A549 (cell line): ENCODE results near the gene MCU. TPM values are rescaled to one million over a fixed set of nuclear protein-coding genes. Genes with fewer than 3 reads are reported as not detected.

Experiments used
- ATAC-seq, 2 experiments: fragments of 200-7000 bp in 1 of 2; fragments of >200 bp in 1 of 2; cut with Nextera tagmentation in 1 of 2; cut with Tn5 transposase in 1 of 2; 3 replicates each; pipeline versions ENCODE4 v1.8.0 to v1.9.1; 2018 to 2020; ENCODE audit warnings: mild to moderate bottlenecking in 1 of 2, moderate library complexity in 1 of 2
- CTCF ChIA-PET: fragments of 300-600 bp; sonication (Branson Sonifier 250); formaldehyde crosslinking; extraction: SDS; loops from one replicate; lab custom pipeline; 2021; ENCODE audit warnings: antibody characterized with exemption, inconsistent platforms; lab: Yijun Ruan, JAX
- POLR2A ChIA-PET: fragments of 350-600 bp; formaldehyde crosslinking; extraction: SDS; loops from one replicate; lab custom pipeline; 2021; ENCODE audit warnings: antibody characterized with exemption, inconsistent platforms; lab: Yijun Ruan, JAX
- DNase-seq, 2 experiments: peaks; one replicate each; pipeline versions ENCODE4 v3.0.0 to v3.0.0-alpha.2; 2011 to 2016; ENCODE audit warnings: low read depth in 1 of 2, low spot score in 1 of 2
- FAIRE-seq: peaks from 2 replicates; lab custom pipeline; 2011; peaks lifted over from hg19 to GRCh38; lab: Jason Lieb, UNC
- H3K27ac ChIP-seq, 2 experiments: fragments of >200 bp; sonication (Bioruptor Twin); formaldehyde crosslinking; 3 replicates each; pipeline ENCODE4 v1.5.1; 2016 to 2017
- H3K4me1 ChIP-seq: fragments of >200 bp; sonication (Bioruptor Twin); formaldehyde crosslinking; 3 replicates; pipeline ENCODE4 v1.6.1; 2016
- H3K4me2 ChIP-seq: fragments of >200 bp; sonication (Bioruptor Twin); formaldehyde crosslinking; 3 replicates; pipeline ENCODE4 v1.6.1; 2016
- H3K4me3 ChIP-seq: fragments of >200 bp; sonication (Bioruptor Twin); formaldehyde crosslinking; 3 replicates; pipeline ENCODE4 v1.5.1; 2016
- H3K9me3 ChIP-seq: fragments of >200 bp; sonication (Bioruptor Twin); formaldehyde crosslinking; 3 replicates; pipeline ENCODE4 v1.6.1; 2016
- CBX2 ChIP-seq: fragments of 200-600 bp; sonication (generic); IDR thresholded peaks from 2 replicates; pipeline ENCODE4 v1.6.1; 2016; ENCODE audit warnings: low read depth, mild to moderate bottlenecking, borderline replicate concordance
- CBX8 ChIP-seq: fragments of 200-600 bp; sonication (generic); IDR thresholded peaks from 2 replicates; pipeline ENCODE4 v1.6.1; 2016
- CHD4 ChIP-seq: fragments of 200-600 bp; sonication (generic); IDR thresholded peaks from 2 replicates; pipeline ENCODE4 v1.6.1; 2016; ENCODE audit warnings: antibody characterized with exemption, mild to moderate bottlenecking, borderline replicate concordance
- EHMT2 ChIP-seq: fragments of 200-600 bp; sonication (generic); IDR thresholded peaks from 2 replicates; pipeline ENCODE4 v1.6.1; 2016; ENCODE audit warnings: antibody characterized with exemption, low read depth, mild to moderate bottlenecking, moderate library complexity
- HOXA7 ChIP-seq: fragments of 250-450 bp; sonication (Bioruptor Pico); IDR thresholded peaks from 2 replicates; pipeline ENCODE4 v1.5.0; 2020; ENCODE audit warnings: mild to moderate bottlenecking, moderate library complexity
- HOXB13 ChIP-seq: fragments of 250-450 bp; sonication (Bioruptor Pico); IDR thresholded peaks from 2 replicates; pipeline ENCODE4 v1.5.0; 2020; ENCODE audit warnings: low read depth, mild to moderate bottlenecking, moderate library complexity
- MAZ ChIP-seq: fragments of 150-350 bp; IDR thresholded peaks from 2 replicates; pipeline ENCODE4 v1.6.1; 2014; ENCODE audit warnings: antibody characterized with exemption, low read depth, low read length, borderline replicate concordance
- POLR2AphosphoS2 ChIP-seq: conservative IDR thresholded peaks from 2 replicates; pipeline ENCODE4 v1.6.1; 2012; ENCODE audit warnings: low read length, improper control_type of control experiment, inconsistent platforms
- RARB ChIP-seq: fragments of 250-450 bp; sonication (Bioruptor Pico); IDR thresholded peaks from 2 replicates; pipeline ENCODE4 v1.8.0; 2021; ENCODE audit warnings: mild to moderate bottlenecking, moderate library complexity
- RCOR1 ChIP-seq: fragments of 150-350 bp; IDR thresholded peaks from 2 replicates; pipeline ENCODE4 v1.6.1; 2014; ENCODE audit warnings: antibody characterized with exemption, low read length, low read depth
- RFX5 ChIP-seq: fragments of 450-650 bp; IDR thresholded peaks from 2 replicates; pipeline ENCODE4 v1.7.1; 2014; ENCODE audit warnings: antibody characterized with exemption, mild to moderate bottlenecking, moderate library complexity
- SREBF2 ChIP-seq: fragments of 450-650 bp; IDR thresholded peaks from 2 replicates; pipeline ENCODE4 v1.6.1; 2014; ENCODE audit warnings: mild to moderate bottlenecking, moderate library complexity
- TP53 ChIP-seq: fragments of 250-450 bp; sonication (Bioruptor Pico); IDR thresholded peaks from 2 replicates; pipeline ENCODE4 v1.5.0; 2021; ENCODE audit warnings: mild to moderate bottlenecking, moderate library complexity
- WGBS: methylation state at CpG from one replicate; pipeline ENCODE4 v1.1.6; 2017; ENCODE audit errors: missing lambda C conversion rate; 5-methylcytosine and 5-hydroxymethylcytosine counted together
- polyA plus RNA-seq, 4 experiments: library from polyadenylated mRNA; depleted of rRNA in 3 of 4; stranded (reverse); fragments of >200 nt; fragmentation: RNase III in 1 of 4; extraction: RNeasy Plus Mini Kit Qiagen cat#74134 plus additional on column Dnase treatment in 1 of 4; gene quantifications; 2 replicates in 3 of 4; 3 replicates in 1 of 4; pipeline ENCODE4 v1.2.3, GENCODE V29; 2011 to 2017
- TF ChIP-seq, protein P1 (sequence below): fragments of >200 bp; sonication (Bioruptor Twin); formaldehyde crosslinking; IDR thresholded peaks from 3 replicates; pipeline ENCODE4 v1.5.1; 2016
- TF ChIP-seq, protein P2 (sequence below): fragments of >200 bp; sonication (Bioruptor Twin); formaldehyde crosslinking; IDR thresholded peaks from 2 replicates; pipeline ENCODE4 v1.6.1; 2016
- TF ChIP-seq, protein P3 (sequence below): fragments of 450-650 bp; IDR thresholded peaks from 2 replicates; pipeline ENCODE4 v1.6.1; 2014; ENCODE audit warnings: antibody characterized with exemption

Gene MCU
- polyA plus RNA-seq, 2 of the 4 experiments (the other 2 are of a cell fraction): 44.0 to 221 TPM

DNA sequence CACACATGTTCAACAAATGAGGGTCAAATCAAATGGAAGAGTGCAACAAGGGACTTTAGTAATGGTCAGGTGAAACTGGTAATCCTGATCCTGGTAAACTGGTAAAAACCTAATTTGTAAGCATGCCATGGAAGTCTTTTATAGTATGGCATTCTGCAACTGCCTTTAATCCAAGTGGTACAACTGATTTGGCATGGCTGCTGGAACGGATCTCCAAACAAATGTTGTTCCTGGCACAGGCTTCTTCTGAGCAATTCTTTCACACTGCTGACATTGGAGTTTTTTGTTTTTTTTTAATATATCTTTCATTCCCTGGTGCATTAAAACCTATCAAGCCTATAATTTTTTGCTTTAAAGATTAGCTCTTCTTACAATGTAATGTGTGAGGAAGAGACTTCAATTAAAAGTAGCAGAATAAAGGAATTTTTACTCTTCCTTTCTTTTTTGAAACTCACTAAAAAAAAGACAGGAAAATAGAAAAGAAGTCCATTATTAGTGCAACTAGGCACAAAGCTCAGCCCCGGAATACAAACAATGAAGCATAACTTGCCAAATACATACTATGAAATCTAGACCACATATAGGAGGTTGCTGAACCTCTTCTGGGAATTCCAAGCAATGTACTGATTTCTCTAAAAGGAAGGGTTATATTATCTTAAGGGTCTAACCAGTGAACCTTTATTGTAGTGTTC lies 122.3 kb downstream of the MCU start:
- WGBS: 51% methylated on average over 2 of the region's 2 CpGs
- TF ChIP-seq CBX2: no peak
- no peak for TF ChIP-seq RFX5
- TF ChIP-seq EHMT2: no peak
- TF ChIP-seq CBX8: no peak
- TF ChIP-seq RARB (CRISPR knock-in tag): no peak
- no peak for TF ChIP-seq SREBF2
- TF ChIP-seq, protein P1, sequence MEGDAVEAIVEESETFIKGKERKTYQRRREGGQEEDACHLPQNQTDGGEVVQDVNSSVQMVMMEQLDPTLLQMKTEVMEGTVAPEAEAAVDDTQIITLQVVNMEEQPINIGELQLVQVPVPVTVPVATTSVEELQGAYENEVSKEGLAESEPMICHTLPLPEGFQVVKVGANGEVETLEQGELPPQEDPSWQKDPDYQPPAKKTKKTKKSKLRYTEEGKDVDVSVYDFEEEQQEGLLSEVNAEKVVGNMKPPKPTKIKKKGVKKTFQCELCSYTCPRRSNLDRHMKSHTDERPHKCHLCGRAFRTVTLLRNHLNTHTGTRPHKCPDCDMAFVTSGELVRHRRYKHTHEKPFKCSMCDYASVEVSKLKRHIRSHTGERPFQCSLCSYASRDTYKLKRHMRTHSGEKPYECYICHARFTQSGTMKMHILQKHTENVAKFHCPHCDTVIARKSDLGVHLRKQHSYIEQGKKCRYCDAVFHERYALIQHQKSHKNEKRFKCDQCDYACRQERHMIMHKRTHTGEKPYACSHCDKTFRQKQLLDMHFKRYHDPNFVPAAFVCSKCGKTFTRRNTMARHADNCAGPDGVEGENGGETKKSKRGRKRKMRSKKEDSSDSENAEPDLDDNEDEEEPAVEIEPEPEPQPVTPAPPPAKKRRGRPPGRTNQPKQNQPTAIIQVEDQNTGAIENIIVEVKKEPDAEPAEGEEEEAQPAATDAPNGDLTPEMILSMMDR: no peak
- no peak for TF ChIP-seq MAZ
- no peak for TF ChIP-seq TP53
- TF ChIP-seq, protein P2, sequence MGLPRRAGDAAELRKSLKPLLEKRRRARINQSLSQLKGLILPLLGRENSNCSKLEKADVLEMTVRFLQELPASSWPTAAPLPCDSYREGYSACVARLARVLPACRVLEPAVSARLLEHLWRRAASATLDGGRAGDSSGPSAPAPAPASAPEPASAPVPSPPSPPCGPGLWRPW: no peak
- TF ChIP-seq, protein P3, sequence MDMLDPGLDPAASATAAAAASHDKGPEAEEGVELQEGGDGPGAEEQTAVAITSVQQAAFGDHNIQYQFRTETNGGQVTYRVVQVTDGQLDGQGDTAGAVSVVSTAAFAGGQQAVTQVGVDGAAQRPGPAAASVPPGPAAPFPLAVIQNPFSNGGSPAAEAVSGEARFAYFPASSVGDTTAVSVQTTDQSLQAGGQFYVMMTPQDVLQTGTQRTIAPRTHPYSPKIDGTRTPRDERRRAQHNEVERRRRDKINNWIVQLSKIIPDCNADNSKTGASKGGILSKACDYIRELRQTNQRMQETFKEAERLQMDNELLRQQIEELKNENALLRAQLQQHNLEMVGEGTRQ: no peak
- no peak for TF ChIP-seq HOXA7 (CRISPR knock-in tag)
- no peak for TF ChIP-seq POLR2AphosphoS2
- no peak for DNase-seq
- Histone ChIP-seq H3K4me1 (peaks cover 45% of the 10 kb centered on the region), H3K4me3 (no peak overlapping the region), H3K27ac (no peak overlapping the region), H3K9me3 (no peaks in the 10 kb centered on the region), H3K4me2 (no peak overlapping the region)
- ChIA-PET POLR2A (no interaction called here), CTCF (no interaction called here)
- no peak for FAIRE-seq
- no peak for ATAC-seq

DNA sequence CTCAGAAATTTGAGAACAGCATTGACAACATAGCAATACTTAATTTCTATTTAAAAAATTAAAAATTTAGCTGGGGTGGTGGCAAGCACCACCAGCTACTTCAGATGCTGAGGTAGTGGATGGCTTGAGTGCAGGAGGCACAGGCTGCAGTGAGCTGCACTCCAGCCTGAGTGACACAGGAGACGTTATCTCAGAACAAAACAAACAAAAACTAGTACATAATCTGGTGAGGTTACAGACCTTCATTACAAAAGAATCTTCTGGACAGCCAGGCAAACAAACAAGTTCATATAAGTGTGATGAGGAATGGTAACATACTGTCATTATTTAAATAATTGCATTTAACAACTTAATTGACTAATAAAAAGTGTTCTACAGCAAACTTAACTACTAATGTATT lies 124.6 kb downstream of the MCU start:
- Histone ChIP-seq H3K27ac (no peak overlapping the region), H3K4me3 (no peak overlapping the region), H3K4me1 (peaks cover 38% of the 10 kb centered on the region), H3K9me3 (no peaks in the 10 kb centered on the region), H3K4me2 (peak overlapping the region; percentile 21; the same call in 2 of the 3 replicates)
- WGBS: 22% methylated on average over 1 of the region's 1 CpG
- TF ChIP-seq HOXB13 (CRISPR knock-in tag): no peak
- no peak for TF ChIP-seq HOXA7 (CRISPR knock-in tag)
- DNase-seq: no peak
- ChIA-PET CTCF (interaction anchor here (1.2 to 1.4 kb wide), 2 partner anchors 17 to 122 kb away, joined by 3 read pairs; no protein-coding TSS in a partner anchor), POLR2A (no interaction called here)
- peak in 1 of 2 experiments; percentile 63; a peak in 3 of 6 replicates for ATAC-seq
- FAIRE-seq: peak; percentile 18

DNA sequence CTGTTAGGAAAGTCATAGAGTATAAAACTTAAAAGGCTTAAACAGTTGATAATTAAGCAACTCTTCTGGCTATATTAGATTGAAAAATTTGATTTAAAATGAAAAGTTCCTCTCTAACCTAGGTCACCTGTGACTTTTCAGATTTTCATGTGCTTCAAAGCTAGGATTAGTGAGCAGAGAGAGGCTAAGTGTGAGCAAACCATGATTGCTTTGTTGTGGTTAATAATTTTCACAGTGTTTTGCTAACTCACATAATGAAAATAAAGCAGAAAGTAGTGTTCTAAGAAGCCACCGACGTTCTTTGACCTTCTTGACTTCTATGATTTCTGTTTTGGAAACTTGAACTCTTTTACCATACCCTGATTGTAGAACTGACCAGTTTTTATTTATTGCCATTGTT lies 126.1 kb downstream of the MCU start:
- ATAC-seq (no peak), DNase-seq (no peak), FAIRE-seq (no peak)
- 53% methylated on average over 2 of the region's 2 CpGs for WGBS
- H3K9me3 ChIP-seq: 0 out of 3 replicates have a peak, but pooled peaks cover 6% of the 10 kb centered on the region
- peaks cover 23% of the 10 kb centered on the region for H3K4me1 ChIP-seq
- ChIA-PET CTCF (no interaction called here), POLR2A (no interaction called here)
- no peak overlapping the region for H3K4me2 ChIP-seq
- no peak overlapping the region for H3K27ac ChIP-seq
- no peak overlapping the region for H3K4me3 ChIP-seq
- TF ChIP-seq, protein P3: no peak
- TF ChIP-seq CHD4: no peak
- no peak for TF ChIP-seq HOXB13 (CRISPR knock-in tag)
- no peak for TF ChIP-seq RCOR1
- TF ChIP-seq RARB (CRISPR knock-in tag): no peak
- no peak for TF ChIP-seq CBX2
